HCT116 (cell line): ENCODE measurements around the gene PIM1. TPM values are rescaled to one million over a fixed set of nuclear protein-coding genes. Genes with fewer than 3 reads are reported as not detected.

Source experiments
- ATAC-seq: fragments of 200-7000 bp; cut with Tn5 transposase; 2 replicates; pipeline ENCODE4 v1.9.1; 2020; ENCODE audit warnings: mild to moderate bottlenecking, moderate library complexity
- BruUV-seq: library from RNA; stranded (reverse); fragments of 400-500 nt; replicated peaks from 2 replicates; lab custom pipeline; 2021; lab: Mats Ljungman, UMichigan
- CTCF ChIA-PET: fragments of 300-600 bp; sonication (Branson Sonifier 250); formaldehyde crosslinking; loops from one replicate; lab custom pipeline; 2021; ENCODE audit warnings: antibody characterized with exemption; lab: Charles Lee
- POLR2A ChIA-PET: fragments of 300-600, 350-600 bp; sonication (Branson Sonifier 250); formaldehyde crosslinking; loops from one replicate; lab custom pipeline; 2021; ENCODE audit warnings: antibody characterized with exemption; lab: Charles Lee
- RAD21 ChIA-PET, 2 experiments: fragments of 300-600 bp; sonication (Branson Sonifier 250); formaldehyde crosslinking; loops; one replicate each; lab custom pipeline; 2023; ENCODE audit warnings: low total read pairs in 2 of 2; ENCODE audit not compliant: uncharacterized antibody in 2 of 2, unreplicated experiment in 2 of 2, low non-redundant PET in 1 of 2; lab: Charles Lee
- DNase-seq: peaks from one replicate; pipeline ENCODE4 v3.0.0-alpha.2; 2010; ENCODE audit warnings: low read depth, low spot score
- H2AFZ ChIP-seq: fragments of 200-600 bp; shearing (Covaris generic), sonication (generic); 2 replicates; pipeline ENCODE4 v1.6.1; 2017; ENCODE audit warnings: low read depth, mixed run types, mixed read lengths, antibody characterized with exemption, low read length; ENCODE audit not compliant: poor library complexity, severe bottlenecking
- H3K27ac ChIP-seq: 2 replicates; pipeline ENCODE4 v1.5.1; 2012; ENCODE audit warnings: low read depth, low read length
- H3K27me3 ChIP-seq: fragments of 200-600 bp; sonication (generic); 2 replicates; pipeline ENCODE4 v1.6.1; 2016; ENCODE audit warnings: mixed run types, low read length, mixed read lengths; ENCODE audit not compliant: insufficient read depth
- H3K36me3 ChIP-seq, 2 experiments: fragments of 200-500 bp in 1 of 2; fragments of 200-600 bp in 1 of 2; sonication (Bioruptor generic) in 1 of 2; sonication (generic) in 1 of 2; 2 replicates each; pipeline versions ENCODE4 v1.5.1 to v1.6.1; 2014 to 2016; ENCODE audit warnings: low read length in 2 of 2, inconsistent platforms in 1 of 2, mixed read lengths in 1 of 2, mixed run types in 1 of 2; ENCODE audit not compliant: insufficient read depth in 2 of 2, control insufficient read depth in 1 of 2
- H3K4me1 ChIP-seq, 2 experiments: fragments of 200-600 bp in 1 of 2; sonication (generic) in 1 of 2; 2 replicates each; pipeline versions ENCODE4 v1.5.1 to v1.6.1; 2012 to 2017; ENCODE audit warnings: low read length in 2 of 2, inconsistent platforms in 1 of 2, mild to moderate bottlenecking in 1 of 2, mixed read lengths in 1 of 2, mixed run types in 1 of 2, moderate library complexity in 1 of 2; ENCODE audit not compliant: insufficient read depth in 2 of 2, control insufficient read depth in 1 of 2
- H3K4me2 ChIP-seq: fragments of 200-600 bp; sonication (generic); 2 replicates; pipeline ENCODE4 v1.6.1; 2017; ENCODE audit warnings: mixed run types, low read length, mixed read lengths
- H3K4me3 ChIP-seq, 2 experiments: fragments of 200-600 bp in 1 of 2; sonication (generic) in 1 of 2; replicated peaks in 1 of 2; 2 replicates each; pipeline ENCODE4 v1.5.1; 2011 to 2016; ENCODE audit warnings: low read length in 2 of 2, control low read depth in 1 of 2, low read depth in 1 of 2, mild to moderate bottlenecking in 1 of 2, mixed read lengths in 1 of 2, mixed run types in 1 of 2
- H3K79me2 ChIP-seq: fragments of 200-600 bp; sonication (generic); 2 replicates; pipeline ENCODE4 v1.6.1; 2017; ENCODE audit warnings: mild to moderate bottlenecking, mixed run types, low read length, moderate library complexity, mixed read lengths; ENCODE audit not compliant: insufficient read depth
- H3K9ac ChIP-seq: fragments of 200-600 bp; sonication (generic); 2 replicates; pipeline ENCODE4 v1.6.1; 2016; ENCODE audit warnings: low read length, mixed read lengths
- H3K9me2 ChIP-seq: fragments of 200-600 bp; sonication (generic), shearing (Covaris generic); 2 replicates; pipeline ENCODE4 v1.6.1; 2017; ENCODE audit warnings: mixed run types, mild to moderate bottlenecking, moderate library complexity; ENCODE audit not compliant: insufficient read depth
- H3K9me3 ChIP-seq, 2 experiments: fragments of 200-500 bp in 1 of 2; fragments of 200-600 bp in 1 of 2; sonication (Bioruptor generic) in 1 of 2; sonication (generic) in 1 of 2; 2 replicates each; pipeline ENCODE4 v1.6.1; 2014 to 2017; ENCODE audit warnings: low read length in 2 of 2, mixed read lengths in 2 of 2, inconsistent platforms in 1 of 2, low read depth in 1 of 2, mild to moderate bottlenecking in 1 of 2, mixed run types in 1 of 2, moderate library complexity in 1 of 2; ENCODE audit not compliant: control insufficient read depth in 1 of 2, insufficient read depth in 1 of 2
- H4K20me1 ChIP-seq: fragments of 200-600 bp; sonication (generic), shearing (Covaris generic); 2 replicates; pipeline ENCODE4 v1.6.1; 2017; ENCODE audit warnings: mixed run types, mild to moderate bottlenecking, moderate library complexity; ENCODE audit not compliant: insufficient read depth
- EGR1 ChIP-seq: IDR thresholded peaks from 2 replicates; pipeline ENCODE4 v1.6.1; 2012; ENCODE audit warnings: low read depth
- ELF1 ChIP-seq: IDR thresholded peaks from 2 replicates; pipeline ENCODE4 v1.6.1; 2012; ENCODE audit warnings: low read depth, borderline replicate concordance
- JUND ChIP-seq: IDR thresholded peaks from 2 replicates; pipeline ENCODE4 v1.6.1; 2012
- MAX ChIP-seq: IDR thresholded peaks from 2 replicates; pipeline ENCODE4 v1.6.1; 2012
- POLR2A ChIP-seq: IDR thresholded peaks from 2 replicates; pipeline ENCODE4 v1.7.0; 2011; ENCODE audit warnings: borderline replicate concordance; ENCODE audit not compliant: insufficient read depth, insufficient read length; ENCODE audit errors: extremely low read depth
- POLR2AphosphoS5 ChIP-seq: IDR thresholded peaks from 2 replicates; pipeline ENCODE4 v1.6.1; 2011; ENCODE audit warnings: mild to moderate bottlenecking, low read depth, low read length, moderate library complexity
- RAD21 ChIP-seq: IDR thresholded peaks from 2 replicates; pipeline ENCODE4 v1.6.1; 2012; ENCODE audit warnings: low read depth, mild to moderate bottlenecking
- REST ChIP-seq: IDR thresholded peaks from 2 replicates; pipeline ENCODE4 v1.6.1; 2012; ENCODE audit warnings: low read depth
- ZBTB33 ChIP-seq: IDR thresholded peaks from 2 replicates; pipeline ENCODE4 v1.6.1; 2011; ENCODE audit warnings: mild to moderate bottlenecking, low read length, moderate library complexity; ENCODE audit not compliant: insufficient replicate concordance; ENCODE audit errors: extremely low read depth
- ZFX ChIP-seq: fragments of 450-650 bp; IDR thresholded peaks from 2 replicates; pipeline ENCODE4 v1.6.1; 2017
- ZNF274 ChIP-seq: fragments of 200-500 bp; sonication (Bioruptor generic); IDR thresholded peaks from 2 replicates; pipeline ENCODE4 v1.6.1; 2014; ENCODE audit warnings: mild to moderate bottlenecking, low read depth, low read length, inconsistent platforms
- intact Hi-C: fragments of 100-400 bp; cut with micrococcal nuclease; formaldehyde crosslinking; loops from 2 replicates; pipeline ENCODE4 v1.10.0; 2022
- total RNA-seq: library from RNA; stranded (reverse); gene quantifications from one replicate; pipeline ENCODE4 v1.2.1, GENCODE V29; 2021; ENCODE audit not compliant: unreplicated experiment

Gene PIM1
- total RNA-seq, 1 experiment from 2014 or later: 26.2 TPM

GRCh38 chr6:37176268-37177076, 6.5 kb downstream of the PIM1 start:
- no peak for ATAC-seq
- ChIA-PET RAD21 (no interaction called here), POLR2A (interaction anchor here (1.5 kb wide), 1 partner anchor 61 kb away, joined by 3 read pairs; no protein-coding TSS in a partner anchor), CTCF (interaction anchor here (1.3 to 1.5 kb wide), 2 partner anchors 34 to 155 kb away, joined by 3 to 5 read pairs; no protein-coding TSS in a partner anchor)
- peaks cover 7 to 10% of the 10 kb centered on the region in 2 experiments for H3K4me1 ChIP-seq
- intact Hi-C loops: no loop called here
- H3K9ac ChIP-seq: no peak overlapping the region
- H3K79me2 ChIP-seq: peaks cover 6% of the 10 kb centered on the region; the same call in 1 of the 2 replicates
- H2AFZ ChIP-seq: no peak overlapping the region
- peaks cover 4% of the 10 kb centered on the region; the same call in 1 of the 2 replicates for H4K20me1 ChIP-seq
- TF ChIP-seq REST (no peak), ELF1 (no peak), JUND (no peak), ZBTB33 (no peak), MAX (no peak), EGR1 (no peak), ZNF274 (no peak), POLR2A (no peak), POLR2AphosphoS5 (no peak), RAD21 (no peak), ZFX (no peak)
- H3K9me2 ChIP-seq: no peaks in the 10 kb centered on the region
- DNase-seq: no peak
- H3K4me2 ChIP-seq: no peak overlapping the region
- peaks cover 24 to 26% of the 10 kb centered on the region in 2 experiments; a peak in 3 of 4 replicates for H3K36me3 ChIP-seq
- BruUV-seq: no TSS peak
- no peak overlapping the region for H3K27ac ChIP-seq
- H3K27me3 ChIP-seq: no peaks in the 10 kb centered on the region
- H3K9me3 ChIP-seq: no peaks in the 10 kb centered on the region
- no peak overlapping the region for H3K4me3 ChIP-seq
